NCI-H2227 treated with DMSO at 0.1 percent for 48 hours (cell line): Measurements from ENCODE around the gene PRKCA.
"Not testable (repeated sequence)": the region's sequence is repeated elsewhere in the genome, so short reads cannot be mapped to it uniquely, and the experiment has no call there.

ENCODE experiments used
- DNase-seq: peaks from one replicate; lab custom pipeline; 2025; lab: John Stamatoyannopoulos, UW

Gene PRKCA

GRCh38 chr17:66715076-66715675, 412.8 kb downstream of the PRKCA start:
- peak; percentile 41 for DNase-seq

GRCh38 chr17:66715745-66716156, 413.3 kb downstream of the PRKCA start:
- peak; percentile 89 for DNase-seq

GRCh38 chr17:66716236-66717026, 414.0 kb downstream of the PRKCA start:
- peak; percentile 90 for DNase-seq

GRCh38 chr17:66717641-66718058, 415.2 kb downstream of the PRKCA start:
- peak; percentile 12 for DNase-seq

- no peak for DNase-seq
These were observed 417.6 kb downstream of the PRKCA start for GRCh38 chr17:66720027-66720426.

GRCh38 chr17:66720567-66720966, 418.2 kb downstream of the PRKCA start:
- no peak for DNase-seq

- DNase-seq = no peak
These were observed 419.9 kb downstream of the PRKCA start for GRCh38 chr17:66722341-66722740.

- DNase-seq = peak; percentile 72
These were observed 422.3 kb downstream of the PRKCA start for GRCh38 chr17:66724581-66725341.

- not testable (repeated sequence) for DNase-seq
These were observed 423.0 kb downstream of the PRKCA start for GRCh38 chr17:66725438-66725837.

- DNase-seq = no peak
These were observed 423.5 kb downstream of the PRKCA start for GRCh38 chr17:66725956-66726355.

GRCh38 chr17:66726371-66726770, 424.0 kb downstream of the PRKCA start:
- DNase-seq = no peak

- DNase-seq = no peak
These were observed 424.4 kb downstream of the PRKCA start for GRCh38 chr17:66726846-66727245.

- DNase-seq = peak; percentile 80
These were observed 425.5 kb downstream of the PRKCA start for GRCh38 chr17:66727634-66728570.

- DNase-seq = no peak
These were observed 428.1 kb downstream of the PRKCA start for GRCh38 chr17:66730461-66730923.

- no peak for DNase-seq
These were observed 431.3 kb downstream of the PRKCA start for GRCh38 chr17:66733759-66734158.

- DNase-seq = no peak
These were observed 432.0 kb downstream of the PRKCA start for GRCh38 chr17:66734186-66734943.

GRCh38 chr17:66737524-66737923, 435.1 kb downstream of the PRKCA start:
- no peak for DNase-seq

GRCh38 chr17:66738301-66738700, 435.9 kb downstream of the PRKCA start:
- no peak for DNase-seq

- DNase-seq = no peak
These were observed 437.1 kb downstream of the PRKCA start for GRCh38 chr17:66739553-66739952.

GRCh38 chr17:66740226-66740625, 437.8 kb downstream of the PRKCA start:
- no peak for DNase-seq

GRCh38 chr17:66743511-66743910, 441.1 kb downstream of the PRKCA start:
- DNase-seq = no peak
